HG03095 (cell line): ENCODE measurements around the gene NEAT1.

Experiments used
- ATAC-seq: cut with Tn5 transposase; IDR thresholded peaks from one replicate; pipeline ENCODE4 v1.9.1; 2021; ENCODE audit warnings: moderate library complexity; ENCODE audit not compliant: unreplicated experiment

The NEAT1 gene

DNA sequence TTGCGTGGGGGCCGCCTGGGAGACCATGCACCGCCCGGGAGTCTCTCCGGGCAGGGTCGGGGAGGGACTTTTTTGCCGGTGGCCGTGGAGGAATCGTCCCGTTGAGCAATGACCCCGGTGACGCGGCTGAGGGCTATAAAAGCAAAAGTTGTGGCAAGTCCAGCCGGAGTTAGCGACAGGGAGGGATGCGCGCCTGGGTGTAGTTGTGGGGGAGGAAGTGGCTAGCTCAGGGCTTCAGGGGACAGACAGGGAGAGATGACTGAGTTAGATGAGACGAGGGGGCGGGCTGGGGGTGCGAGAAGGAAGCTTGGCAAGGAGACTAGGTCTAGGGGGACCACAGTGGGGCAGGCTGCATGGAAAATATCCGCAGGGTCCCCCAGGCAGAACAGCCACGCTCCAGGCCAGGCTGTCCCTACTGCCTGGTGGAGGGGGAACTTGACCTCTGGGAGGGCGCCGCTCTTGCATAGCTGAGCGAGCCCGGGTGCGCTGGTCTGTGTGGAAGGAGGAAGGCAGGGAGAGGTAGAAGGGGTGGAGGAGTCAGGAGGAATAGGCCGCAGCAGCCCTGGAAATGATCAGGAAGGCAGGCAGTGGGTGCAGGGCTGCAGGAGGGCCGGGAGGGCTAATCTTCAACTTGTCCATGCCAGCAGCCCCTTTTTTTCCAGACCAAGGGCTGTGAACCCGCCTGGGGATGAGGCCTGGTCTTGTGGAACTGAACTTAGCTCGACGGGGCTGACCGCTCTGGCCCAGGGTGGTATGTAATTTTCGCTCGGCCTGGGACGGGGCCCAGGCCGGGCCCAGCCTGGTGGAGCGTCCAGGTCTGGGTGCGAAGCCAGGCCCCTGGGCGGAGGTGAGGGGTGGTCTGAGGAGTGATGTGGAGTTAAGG lies at the start of gene NEAT1:
Gene NEAT1 (plus strand): TSS at position 166 of the 883 bp plus-strand sequence.
- ATAC-seq, result no peak

DNA sequence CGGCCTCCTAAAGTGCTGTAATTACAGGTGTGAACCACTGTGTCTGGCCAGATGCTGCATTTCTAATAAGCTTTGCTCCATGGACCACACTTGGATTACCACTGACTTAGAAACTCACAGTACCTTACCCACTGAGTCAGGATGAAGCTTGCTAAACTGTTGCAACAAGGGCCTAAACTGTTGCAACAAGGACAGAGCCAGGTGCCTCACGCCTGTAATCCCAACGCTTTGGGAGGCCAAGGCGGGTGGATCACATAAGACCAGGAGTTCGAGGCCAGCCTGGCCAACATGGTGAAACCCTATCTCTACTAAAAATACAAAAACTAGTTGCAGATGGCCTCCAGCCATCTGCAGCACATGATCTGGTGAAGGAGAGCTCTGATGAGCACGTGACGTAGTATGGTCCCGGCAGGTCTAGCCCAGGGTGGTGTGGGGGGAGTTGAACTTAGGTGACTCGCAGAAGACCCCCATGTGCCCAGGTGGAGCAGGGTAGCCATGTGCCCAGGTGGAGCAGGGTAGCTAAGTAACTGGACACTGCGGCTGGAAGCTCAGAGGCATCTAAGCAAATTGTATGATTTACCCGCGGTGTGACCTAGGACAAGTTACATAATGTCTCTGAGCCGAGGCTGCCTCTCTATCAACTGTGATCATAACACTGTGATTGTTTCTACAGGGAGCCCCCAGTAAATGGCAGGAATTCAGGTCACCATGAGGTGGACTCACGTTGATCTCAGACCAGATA lies 48.6 kb upstream of the NEAT1 start:
- ATAC-seq, result no peak

DNA sequence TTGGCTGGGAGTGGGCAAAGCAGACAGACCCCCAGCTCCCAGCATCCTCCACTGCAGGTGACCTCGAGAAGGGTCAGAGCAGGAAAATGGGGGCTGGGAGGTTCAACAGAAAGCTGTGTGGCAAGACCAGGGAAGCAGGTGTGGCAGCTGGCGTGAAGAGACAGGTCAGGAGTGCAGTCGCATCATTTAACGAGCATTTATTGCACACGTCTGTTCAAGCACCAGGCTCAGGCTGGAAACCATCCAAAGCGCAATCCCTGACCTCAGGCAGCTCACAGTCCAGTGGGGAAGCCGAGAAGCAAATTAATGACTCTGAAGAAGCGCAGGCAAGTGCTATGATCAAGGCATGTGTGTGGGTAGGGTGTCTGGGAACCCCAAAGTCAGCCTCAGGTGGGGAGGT lies 47.6 kb upstream of the NEAT1 start:
- ATAC-seq, result no peak

DNA sequence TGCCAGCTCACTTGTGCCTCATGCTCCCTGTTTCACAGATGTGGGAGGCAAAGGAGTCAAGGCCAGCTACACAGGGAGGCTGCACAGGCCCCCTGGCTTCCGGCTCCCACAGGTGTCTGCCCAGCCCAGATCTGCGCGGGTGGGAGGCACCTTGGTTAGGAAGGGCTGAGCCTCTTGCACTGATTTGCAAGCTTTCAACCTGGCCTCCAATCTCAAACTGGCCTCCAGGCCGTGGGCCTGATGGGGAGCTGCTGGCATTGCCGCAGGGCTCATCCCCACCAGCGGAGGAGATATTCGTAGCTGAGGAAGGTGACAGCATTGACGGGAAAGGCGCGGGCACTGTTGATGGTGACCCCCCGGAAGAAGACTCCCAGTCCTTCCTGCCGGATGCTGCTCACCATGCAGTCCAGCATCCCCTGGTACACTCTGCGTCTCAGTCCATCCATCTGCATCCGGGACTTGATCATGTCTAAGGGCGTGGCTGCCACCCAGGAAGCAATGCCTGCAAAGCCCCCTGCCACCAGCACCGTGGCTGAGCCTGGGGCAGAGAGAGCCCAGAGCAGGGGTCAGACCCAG lies 46.4 kb upstream of the NEAT1 start:
- no peak for ATAC-seq

DNA sequence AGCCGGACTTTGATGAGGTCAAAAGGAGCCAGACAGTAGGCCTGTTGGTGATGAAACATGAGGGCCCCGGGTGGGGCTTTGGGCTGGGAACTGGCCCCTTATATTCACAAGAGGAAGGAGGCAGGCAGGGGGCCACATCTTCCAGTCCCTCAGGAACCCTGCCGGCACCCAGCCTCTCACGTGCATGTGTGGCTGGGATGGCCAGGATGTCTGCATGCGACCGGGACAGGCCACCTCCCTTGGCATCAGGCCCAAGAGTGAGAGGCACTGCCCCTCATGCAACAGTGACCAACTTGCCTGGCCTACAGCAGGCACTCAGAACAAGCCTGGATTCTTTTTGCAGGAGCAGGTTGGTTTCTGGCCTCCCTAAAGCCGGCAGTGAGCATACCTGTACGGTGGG lies 45.6 kb upstream of the NEAT1 start:
- ATAC-seq, result no peak

DNA sequence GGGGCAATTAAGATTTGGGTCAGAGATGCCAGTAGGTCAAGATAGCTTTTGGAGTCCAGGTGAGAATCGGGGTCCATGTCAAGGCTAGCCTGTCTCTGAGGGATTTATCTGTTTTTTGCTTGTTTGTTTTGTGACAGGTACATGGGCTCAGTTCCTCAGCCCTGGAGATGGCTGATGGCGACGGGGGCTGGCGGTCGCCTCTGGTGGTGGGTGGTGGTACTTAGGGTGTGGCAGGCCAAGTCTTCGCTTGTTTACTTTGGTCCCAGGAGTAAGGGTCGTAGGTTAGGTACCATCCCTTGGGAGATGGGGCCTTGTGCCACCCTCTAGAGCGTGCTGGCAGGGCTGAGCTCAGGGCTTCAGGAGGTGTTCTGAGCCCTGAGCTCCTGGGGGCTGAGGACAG lies 44.8 kb upstream of the NEAT1 start:
- no peak for ATAC-seq

DNA sequence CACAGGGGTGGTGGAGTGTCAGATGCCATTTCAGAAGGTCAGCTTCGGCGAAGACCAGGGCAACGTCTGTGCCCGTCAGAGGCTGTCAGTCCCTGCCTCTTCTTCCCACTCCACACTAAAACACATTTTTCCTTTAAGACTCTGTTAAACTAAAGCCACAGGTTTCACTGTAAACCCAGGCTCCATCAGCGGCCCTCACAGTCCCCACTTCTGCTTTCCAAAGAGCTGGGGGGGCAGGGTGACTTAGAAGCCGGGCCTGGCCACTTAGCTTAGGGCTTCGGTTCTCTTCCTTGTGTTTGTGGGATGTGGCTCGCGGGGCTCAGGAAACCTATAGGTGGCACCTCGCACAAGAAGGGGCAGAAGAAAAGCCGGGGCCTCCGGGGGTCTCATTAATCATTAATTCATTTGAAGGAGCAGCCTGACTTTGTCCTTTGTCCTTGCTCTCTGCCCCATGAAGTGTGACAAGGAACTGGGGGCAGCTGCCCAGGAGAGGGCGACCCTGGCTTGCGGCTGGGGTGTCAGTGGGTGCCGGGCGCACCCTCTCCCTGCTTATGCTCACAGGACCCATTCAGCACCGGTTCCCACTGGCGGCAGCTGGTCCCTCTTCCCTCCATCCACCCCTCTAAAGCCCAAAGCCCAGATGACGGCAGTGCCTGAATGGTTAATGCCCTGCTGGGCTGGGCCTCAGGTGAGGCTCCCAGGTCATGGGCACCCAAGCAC lies 44.2 kb upstream of the NEAT1 start:
- no peak for ATAC-seq

DNA sequence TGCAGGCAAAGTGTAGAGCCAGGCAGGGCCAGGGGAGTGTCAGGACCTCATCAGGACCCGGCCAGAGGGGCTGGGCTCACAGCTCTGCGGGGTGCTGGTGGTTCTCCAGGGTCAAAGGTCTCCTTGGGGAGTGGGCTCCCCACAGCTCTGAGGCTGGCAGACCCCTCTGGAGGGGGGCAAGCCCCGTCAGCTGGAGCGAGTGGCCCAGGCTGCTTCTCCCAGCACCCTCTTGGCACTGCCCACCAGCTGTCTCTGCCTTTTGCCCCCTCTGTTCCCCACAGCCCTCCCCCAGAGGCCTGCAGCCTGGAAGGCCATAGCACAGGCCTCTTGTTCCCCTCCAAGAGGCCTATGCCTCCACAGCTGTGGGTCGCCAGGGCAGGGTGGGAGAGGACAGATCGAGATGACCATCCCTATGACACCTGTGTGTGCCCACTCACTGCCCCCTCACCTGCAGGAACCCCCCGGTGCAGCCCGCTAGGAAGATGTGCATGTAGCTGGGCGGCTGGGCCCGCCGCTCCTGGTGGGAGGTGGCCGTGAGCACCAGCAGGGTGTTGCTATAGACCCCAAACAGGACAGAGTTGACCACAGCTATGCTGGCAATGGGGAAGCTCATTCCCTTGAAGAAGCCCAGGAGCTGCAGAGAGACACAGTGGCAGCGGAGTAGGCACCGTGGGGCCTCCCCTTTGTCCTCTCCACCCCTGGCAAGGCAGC lies 43.5 kb upstream of the NEAT1 start:
- no peak for ATAC-seq

DNA sequence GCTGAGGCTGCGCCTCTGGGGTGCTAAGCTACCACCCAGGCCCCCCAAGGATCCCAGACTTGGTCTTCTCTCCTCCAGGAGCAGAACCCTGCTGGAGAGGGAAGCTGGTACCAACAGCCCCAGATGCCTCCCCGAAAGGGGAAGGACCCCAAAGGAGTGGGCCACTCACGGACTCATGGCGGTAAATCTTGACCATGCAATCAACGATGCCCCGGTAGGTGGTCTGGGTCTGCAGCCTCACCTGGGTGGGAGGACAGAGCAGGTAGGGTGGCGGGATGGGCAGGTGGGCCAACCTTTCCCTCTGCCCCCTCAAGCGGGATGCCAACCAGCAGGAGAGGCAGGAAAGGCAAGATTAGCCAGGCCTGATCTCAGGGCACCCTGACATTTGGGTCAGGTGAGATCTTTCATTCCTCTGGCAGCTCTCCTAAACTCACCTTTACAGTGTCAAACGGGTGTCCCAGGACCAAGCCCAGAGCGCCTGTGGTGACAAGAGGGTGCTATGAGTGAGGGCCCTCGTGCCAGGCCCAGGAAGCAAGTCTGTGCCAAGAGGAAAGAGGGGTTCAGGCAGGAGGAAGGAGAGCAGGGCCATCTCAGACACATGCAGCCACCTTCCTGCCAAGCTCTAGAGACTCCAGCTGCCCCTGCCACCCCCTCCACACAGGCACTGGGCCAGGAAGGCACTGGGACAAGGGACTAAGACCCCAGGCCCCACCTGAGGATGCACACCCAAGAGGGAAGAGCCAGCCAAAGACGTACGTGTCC lies 42.7 kb upstream of the NEAT1 start:
- no peak for ATAC-seq

DNA sequence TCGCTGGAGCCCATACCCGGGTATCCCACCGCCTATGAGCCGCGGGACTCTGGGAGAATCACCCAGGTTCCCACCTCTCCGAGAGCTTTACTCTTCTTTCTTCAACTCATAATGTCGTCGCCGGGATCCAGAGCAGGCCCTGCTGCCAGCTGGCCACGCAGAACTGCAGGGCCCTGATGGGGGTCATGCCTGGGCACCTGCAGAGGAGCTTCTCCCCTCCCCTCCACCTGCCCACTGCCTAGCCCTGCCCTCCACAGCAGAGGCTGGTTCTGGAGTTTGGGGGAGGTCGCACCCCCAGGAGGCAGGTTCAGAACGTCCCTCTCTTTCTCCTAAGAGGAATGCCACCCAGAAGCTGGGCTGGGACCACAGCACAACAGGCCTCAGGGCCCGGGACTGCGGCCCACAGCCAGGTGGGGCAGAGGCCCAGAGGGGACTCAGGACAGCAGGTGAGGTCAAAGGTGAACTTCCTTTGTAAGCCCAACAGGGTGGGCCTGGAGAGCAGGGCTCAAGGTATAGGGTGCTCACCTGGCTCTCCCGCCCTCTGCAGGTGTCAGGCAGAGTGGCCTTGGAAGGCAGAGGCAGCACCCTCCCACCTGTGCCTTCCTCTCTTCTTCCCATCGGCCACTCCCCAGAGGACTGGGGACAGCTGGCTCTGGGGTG lies 42.0 kb upstream of the NEAT1 start:
- ATAC-seq, result no peak

DNA sequence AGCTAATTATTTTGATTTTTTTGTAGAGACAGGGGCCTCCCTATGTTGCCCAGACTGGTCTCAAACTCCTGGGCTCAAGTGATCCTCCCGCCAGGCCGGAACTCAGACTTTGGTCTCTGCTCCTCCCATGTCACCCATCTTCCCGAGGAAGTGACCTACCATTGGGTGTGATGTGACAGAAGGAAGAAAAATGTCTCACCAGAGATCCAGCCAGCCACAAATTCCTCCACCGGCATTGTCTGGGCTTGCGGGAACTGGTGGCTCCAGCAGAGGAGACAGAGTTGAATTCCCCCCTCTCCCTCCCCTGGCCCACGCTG lies 40.9 kb upstream of the NEAT1 start:
- peak; percentile 4 for ATAC-seq

DNA sequence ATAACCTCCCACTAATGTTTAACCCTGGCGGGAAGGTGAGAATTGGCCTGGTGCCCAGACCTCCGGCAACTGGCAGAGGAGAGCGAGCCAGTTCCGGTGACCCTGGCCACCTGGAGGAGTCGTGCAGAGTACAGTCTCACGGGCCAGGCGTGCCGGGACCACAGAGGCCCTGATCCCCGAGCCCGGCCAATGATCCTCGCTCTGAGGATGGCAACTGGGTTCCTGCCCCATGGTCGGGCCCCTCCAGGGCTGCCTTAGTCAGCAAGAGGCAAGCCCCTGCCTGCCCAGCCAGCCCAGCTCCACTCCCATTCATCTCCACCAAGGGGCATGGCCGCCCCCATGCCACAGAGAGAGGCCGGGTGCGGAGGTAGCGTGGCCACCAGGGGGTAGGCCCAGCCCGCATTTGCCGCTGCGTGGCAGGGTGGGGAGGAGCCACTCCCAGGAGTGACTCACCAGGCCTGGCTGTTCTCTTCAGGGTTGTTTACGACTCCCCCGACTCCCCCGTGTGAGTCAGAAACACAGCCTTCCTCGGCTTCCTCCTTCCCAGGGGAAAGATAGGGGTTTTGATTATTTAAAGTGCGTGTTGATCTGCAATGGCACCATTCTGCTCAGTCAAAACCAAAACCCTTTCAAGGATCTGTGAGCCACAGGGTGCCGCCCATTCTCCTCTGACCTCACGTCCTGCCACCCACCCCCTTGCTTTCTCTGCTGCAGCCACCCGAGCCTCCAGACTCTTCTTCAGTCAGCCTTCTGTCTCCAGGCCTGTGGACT lies 40.4 kb upstream of the NEAT1 start, which contains the start of gene SLC25A45:
Gene SLC25A45 (minus strand): TSS at position 614 of the 771 bp plus-strand sequence. CDS start 695 bp downstream, outside the sequence.
- ATAC-seq, result peak; percentile 54

DNA sequence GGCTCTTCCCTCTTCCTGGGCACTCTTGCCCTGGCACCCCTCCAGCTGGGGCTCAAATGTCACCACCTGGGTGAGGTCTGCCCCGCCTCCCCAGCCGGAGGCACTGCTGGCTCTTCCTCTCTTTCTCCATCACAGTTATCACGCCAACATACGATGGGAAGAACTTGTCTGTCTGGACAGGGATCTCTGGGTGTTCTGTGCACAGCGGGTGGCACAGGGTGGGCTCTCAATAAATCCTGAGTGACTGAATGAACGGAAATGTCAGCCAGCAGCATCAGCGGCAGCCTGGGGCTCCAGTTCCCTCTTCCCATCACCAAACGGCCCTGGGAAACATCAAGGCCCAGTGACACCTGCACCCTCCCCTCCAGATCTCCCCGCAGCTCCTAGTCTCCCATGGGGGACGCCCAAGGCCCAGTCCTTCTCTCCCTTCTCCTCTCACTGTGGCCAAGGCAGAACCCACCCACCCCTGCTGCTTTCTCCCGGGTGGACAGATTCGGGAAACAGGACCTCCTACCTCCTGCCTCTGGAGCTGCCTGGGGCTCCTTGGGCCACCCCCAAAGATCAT lies 39.7 kb upstream of the NEAT1 start:
- no peak for ATAC-seq

DNA sequence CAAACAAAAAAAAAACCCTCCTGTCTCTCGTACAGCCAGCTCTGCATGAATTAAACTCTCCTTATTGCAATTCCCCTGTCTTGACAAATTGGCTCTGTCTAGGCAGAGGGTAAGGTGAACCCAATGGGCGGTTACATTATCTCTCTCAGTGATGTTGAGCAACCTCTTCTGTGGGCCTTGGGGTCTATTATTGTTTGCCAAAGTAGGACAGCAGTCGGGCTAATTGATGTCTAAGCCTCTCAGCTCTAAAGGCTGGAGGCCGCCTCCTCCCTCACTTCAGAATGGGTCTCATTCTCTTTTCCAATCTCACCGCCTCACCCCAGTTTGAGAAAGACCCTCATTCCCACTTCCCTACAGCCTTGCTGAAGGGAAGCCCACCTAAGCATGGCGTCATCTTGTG lies 38.8 kb upstream of the NEAT1 start:
- no peak for ATAC-seq

DNA sequence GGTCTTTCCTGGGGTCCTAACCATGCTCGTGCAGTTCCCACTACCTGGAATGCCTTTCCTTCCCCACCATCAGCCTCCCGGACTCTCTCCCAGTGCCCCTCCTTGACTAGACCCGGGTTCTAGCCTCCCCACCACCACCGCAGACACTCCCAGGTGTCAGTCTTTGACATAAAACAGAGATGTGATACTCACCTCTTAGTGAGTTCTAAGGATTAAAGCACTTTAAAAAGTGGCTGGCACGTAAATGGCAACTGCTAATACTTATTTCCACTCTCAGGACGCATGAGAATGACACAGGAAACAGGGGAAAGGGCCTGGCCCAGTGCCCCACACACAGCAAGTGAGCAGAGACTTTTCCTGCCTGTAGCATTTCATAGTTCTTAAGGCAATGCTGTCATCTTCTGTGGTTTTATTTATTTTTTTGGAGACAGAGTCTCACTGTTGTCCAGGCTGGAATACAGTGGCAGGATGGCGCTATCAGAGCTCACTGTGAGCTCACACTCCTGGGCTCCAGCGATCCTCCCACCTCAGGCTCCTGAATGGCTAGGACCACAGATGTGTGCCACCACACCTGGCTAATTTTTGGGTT lies 38.2 kb upstream of the NEAT1 start:
- no peak for ATAC-seq

DNA sequence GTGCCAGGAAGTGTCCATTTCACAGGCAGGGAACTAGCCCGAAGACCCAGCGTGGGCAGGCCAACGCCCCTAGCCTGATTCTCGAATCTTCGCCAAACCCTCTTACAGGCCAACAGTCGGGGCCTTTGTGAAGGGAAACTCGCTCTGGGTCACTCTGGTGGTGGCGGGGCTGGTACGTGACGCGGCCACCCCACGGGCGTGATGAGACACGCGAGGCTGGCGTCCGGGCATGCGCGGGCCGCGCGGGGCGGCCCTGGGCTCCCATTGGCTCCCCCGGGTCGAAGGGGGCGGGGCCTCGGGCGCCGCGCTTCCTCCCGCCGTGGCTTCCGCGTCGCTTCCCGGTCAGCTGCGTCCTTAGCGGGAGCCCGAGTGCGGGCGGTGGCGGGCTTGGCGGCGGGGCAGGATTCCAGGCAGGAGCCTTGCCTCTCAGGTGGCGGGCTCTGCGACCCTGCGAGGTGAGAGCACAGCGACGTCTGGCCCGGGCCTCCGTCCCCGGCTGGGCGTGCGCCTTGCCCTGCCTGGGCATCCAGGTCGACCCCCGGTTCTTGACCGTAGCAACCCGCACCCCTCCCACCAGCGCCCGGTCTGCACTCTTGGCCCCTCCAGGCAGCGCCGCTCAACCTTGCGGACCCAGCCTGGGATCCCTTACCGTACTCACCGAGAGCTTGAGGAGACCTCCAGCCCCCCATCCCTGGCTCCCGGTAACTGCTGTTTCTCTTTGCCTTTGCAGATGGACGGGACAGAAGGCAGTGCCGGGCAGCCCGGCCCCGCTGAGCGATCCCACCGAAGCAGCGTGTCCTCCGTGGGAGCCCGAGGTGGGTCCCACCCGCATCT lies 36.1 kb upstream of the NEAT1 start, which contains the start of gene FRMD8:
Gene FRMD8 (plus strand): TSS at position 331 of the 834 bp plus-strand sequence. CDS start 400 bp downstream, at position 731.
- no peak for ATAC-seq

DNA sequence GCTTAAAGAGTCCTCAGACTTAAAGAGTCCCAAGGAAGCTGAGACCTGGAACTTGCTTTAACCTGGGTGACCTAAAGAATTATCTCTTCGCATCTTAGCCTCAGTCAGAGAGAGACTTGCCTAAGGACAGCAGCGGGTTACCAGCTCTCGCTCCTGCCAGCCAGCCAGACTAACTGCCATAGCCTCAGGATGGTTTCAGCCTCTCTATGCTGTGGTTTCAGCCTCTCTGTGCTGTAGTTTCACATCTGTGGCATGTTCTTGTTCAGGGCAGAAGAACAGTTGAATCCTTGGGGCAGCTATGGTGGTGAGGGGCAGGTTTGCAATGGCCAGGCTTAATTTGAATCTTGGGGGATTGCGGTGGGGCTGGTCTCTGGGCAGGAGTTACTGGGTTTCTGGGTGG lies 33.9 kb upstream of the NEAT1 start:
- no peak for ATAC-seq
